Measurements from ENCODE around the gene KLHL26.

The KLHL26 gene

DNA sequence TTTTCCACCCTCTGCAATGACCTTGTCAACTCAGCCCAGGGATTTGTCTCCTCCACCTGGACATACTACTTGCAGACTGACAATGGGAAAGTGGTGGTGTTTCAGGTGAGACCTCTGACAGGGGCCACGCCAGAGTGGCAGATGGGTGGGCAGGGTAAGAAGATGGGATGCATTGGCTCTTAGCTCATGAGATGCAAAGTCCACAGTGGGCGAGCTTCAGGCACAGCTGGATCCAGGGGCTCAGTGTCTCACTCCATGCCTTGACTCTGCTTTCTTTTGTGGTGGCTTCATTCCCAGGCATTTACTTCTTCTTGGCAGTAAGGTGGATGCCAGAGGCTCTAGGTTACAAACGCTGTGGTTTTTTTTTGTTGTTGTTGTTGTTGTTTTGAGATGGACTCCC, 20.8 kb upstream of the KLHL26 start:
- Histone ChIP-seq H3K4me2 (no peak overlapping the region), H4K20me1 (peaks cover 38% of the 10 kb centered on the region), H3K27ac (no peak overlapping the region), H3K9ac (no peak overlapping the region), H3K36me3 (no peaks in the 10 kb centered on the region), H3K4me1 (peaks cover 28% of the 10 kb centered on the region), H3K9me3 (peaks cover 12% of the 10 kb centered on the region), H3K4me3 (no peak overlapping the region), H3K27me3 (peaks cover 60% of the 10 kb centered on the region)
- no peak for TF ChIP-seq Cebpa-rat (IDR thresholded peaks at IDR 0.05)

GRCh38 chr19:18617562-18617961, 19.3 kb upstream of the KLHL26 start:
- Histone ChIP-seq H3K4me1 (peaks cover 27% of the 10 kb centered on the region), H3K4me3 (no peak overlapping the region), H3K4me2 (no peak overlapping the region), H4K20me1 (peaks cover 23% of the 10 kb centered on the region), H3K36me3 (no peaks in the 10 kb centered on the region), H3K27me3 (peaks cover 45% of the 10 kb centered on the region), H3K9me3 (peaks cover 12% of the 10 kb centered on the region), H3K9ac (no peak overlapping the region), H3K27ac (no peak overlapping the region)
- no peak for TF ChIP-seq Cebpa-rat (IDR thresholded peaks at IDR 0.05)

DNA sequence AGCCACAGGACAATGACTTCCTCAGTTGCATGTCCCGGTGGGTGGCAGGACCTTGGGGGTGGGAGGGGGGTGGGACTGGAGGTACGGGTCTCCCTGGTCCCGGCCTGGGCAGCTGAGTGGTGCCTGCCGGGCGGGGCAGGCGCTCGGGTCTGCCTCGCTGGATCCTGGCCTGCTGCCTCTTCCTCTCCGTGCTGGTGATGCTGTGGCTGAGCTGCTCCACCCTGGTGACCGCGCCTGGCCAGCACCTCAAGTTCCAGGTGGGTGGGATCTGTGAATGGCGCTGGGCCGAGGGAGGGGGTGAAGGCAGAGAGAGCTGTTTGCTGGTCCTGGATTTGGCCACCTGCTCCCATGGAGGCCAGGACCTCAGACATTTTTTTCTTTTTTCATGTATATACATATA, 18.6 kb upstream of the KLHL26 start:
- no peak overlapping the region for H3K27ac ChIP-seq
- peaks cover 22% of the 10 kb centered on the region for H3K4me1 ChIP-seq
- H3K36me3 ChIP-seq: no peaks in the 10 kb centered on the region
- H3K4me2 ChIP-seq: no peak overlapping the region
- H3K4me3 ChIP-seq: no peak overlapping the region
- no peak overlapping the region for H3K9ac ChIP-seq
- TF ChIP-seq Cebpa-rat (IDR thresholded peaks at IDR 0.05): no peak
- H3K27me3 ChIP-seq: peaks cover 38% of the 10 kb centered on the region
- H3K9me3 ChIP-seq: peaks cover 12% of the 10 kb centered on the region
- H4K20me1 ChIP-seq: peaks cover 16% of the 10 kb centered on the region

DNA sequence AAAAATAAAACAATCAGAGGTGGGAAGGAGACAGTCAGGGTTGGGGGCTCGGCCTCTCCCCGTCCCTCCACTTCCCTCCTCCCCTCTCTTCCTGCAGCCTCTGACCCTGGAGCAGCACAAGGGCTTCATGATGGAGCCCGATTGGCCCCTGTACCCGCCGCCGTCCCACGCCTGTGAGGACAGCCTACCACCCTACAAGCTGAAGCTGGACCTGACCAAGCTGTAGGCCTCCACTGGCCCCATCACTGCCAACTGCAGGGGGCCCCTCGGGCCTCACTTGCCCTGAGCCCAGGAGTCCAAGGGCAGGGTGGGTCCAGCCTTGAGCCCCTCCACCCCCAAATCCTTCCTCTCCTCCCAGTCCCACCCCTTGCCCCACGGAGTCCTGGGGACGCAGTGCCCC, 16.5 kb upstream of the KLHL26 start:
- no peaks in the 10 kb centered on the region for H4K20me1 ChIP-seq
- H3K4me2 ChIP-seq: peak overlapping the region; percentile 32; the same call in 1 of the 2 replicates
- peaks cover 22% of the 10 kb centered on the region for H3K4me1 ChIP-seq
- H3K9me3 ChIP-seq: peaks cover 12% of the 10 kb centered on the region
- TF ChIP-seq Cebpa-rat (IDR thresholded peaks at IDR 0.05): no peak
- no peak overlapping the region for H3K27ac ChIP-seq
- H3K36me3 ChIP-seq: no peaks in the 10 kb centered on the region
- no peak overlapping the region for H3K4me3 ChIP-seq
- no peak overlapping the region for H3K9ac ChIP-seq
- peaks cover 18% of the 10 kb centered on the region for H3K27me3 ChIP-seq

- Histone ChIP-seq H3K36me3 (no peaks in the 10 kb centered on the region), H3K27ac (no peak overlapping the region), H4K20me1 (no peaks in the 10 kb centered on the region), H3K4me3 (no peak overlapping the region), H3K9me3 (peaks cover 12% of the 10 kb centered on the region), H3K27me3 (peaks cover 12% of the 10 kb centered on the region), H3K4me1 (peaks cover 22% of the 10 kb centered on the region), H3K4me2 (peak overlapping the region; percentile 32), H3K9ac (no peak overlapping the region)
- TF ChIP-seq Cebpa-rat (IDR thresholded peaks at IDR 0.05): no peak
These were observed 15.9 kb upstream of the KLHL26 start for GRCh38 chr19:18620902-18621301.

DNA sequence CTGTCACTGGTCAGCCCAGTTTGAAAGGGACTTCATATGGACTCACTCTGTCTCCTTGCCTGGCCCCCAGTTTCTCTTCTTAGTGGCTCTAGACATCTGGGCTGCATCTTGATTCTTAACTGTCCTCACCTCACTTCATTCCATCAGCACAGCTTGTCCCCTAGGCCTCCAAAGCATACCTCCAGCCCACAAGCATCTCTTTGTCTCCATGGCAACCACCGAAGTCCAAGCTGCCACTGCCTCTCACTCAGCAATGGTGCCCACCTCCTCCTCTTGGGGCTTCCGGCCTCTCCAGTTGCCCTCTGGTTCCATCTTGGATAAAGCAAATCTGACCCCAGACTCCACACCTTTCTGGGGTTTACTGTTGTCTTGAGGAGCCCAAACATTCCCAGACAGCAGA, 9.9 kb upstream of the KLHL26 start:
- no peaks in the 10 kb centered on the region for H3K9me3 ChIP-seq
- H3K27me3 ChIP-seq: no peaks in the 10 kb centered on the region
- H3K36me3 ChIP-seq: no peaks in the 10 kb centered on the region
- no peak overlapping the region for H3K4me2 ChIP-seq
- no peak overlapping the region for H3K4me3 ChIP-seq
- no peak overlapping the region for H3K27ac ChIP-seq
- no peak for TF ChIP-seq Cebpa-rat (IDR thresholded peaks at IDR 0.05)
- no peak overlapping the region for H3K9ac ChIP-seq
- peaks cover 14% of the 10 kb centered on the region; the same call in 1 of the 2 replicates for H3K4me1 ChIP-seq
- no peaks in the 10 kb centered on the region for H4K20me1 ChIP-seq

DNA sequence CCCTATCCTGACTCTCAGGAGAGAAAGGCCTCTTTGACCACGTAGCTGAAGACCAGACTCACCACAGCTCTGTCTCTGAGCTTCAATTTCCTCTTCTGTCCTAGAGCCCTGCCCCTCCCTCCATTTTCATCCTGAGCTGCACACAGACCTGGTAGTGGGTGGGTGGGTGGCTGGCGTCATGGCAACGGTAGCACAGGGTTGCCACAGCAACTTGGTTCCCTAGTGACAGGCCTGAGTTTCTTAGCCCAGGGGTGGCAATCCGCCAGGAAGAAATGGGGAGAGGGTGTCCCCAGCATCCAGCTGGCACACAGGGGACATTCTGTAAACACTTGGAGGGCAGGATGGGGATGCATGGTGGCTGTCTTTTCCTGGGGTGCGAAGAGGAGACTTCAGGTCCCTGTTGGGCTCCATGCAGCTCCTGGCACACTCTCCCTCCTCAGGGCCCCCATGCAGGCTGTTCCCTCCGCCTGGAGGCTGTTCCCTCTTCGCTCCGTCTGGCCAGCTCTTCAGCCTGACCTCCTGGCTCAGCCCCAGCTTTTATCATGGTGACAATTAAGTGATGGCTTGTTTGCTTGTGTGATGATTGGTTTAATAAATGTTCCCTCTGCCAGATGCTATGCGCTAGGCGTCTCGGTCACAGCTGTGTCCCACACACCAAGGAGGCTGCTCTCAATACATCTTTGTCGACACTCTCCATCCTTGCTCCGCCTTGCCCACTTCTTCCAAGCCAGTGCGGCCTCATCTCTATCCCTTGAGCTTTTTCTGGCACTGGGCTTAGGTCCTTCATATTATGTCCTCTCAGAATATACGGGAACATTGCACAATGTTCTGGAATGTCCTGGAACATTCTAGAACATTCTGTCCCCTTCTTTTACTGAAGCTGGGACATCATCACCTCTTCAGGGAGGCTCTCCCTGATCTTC, 7.4 kb upstream of the KLHL26 start:
- Histone ChIP-seq H3K27me3 (no peaks in the 10 kb centered on the region), H3K4me3 (no peak overlapping the region), H3K4me1 (peaks cover 19% of the 10 kb centered on the region), H3K4me2 (no peak overlapping the region), H3K36me3 (no peaks in the 10 kb centered on the region), H3K27ac (no peak overlapping the region), H3K9ac (no peak overlapping the region), H3K9me3 (no peaks in the 10 kb centered on the region), H4K20me1 (no peaks in the 10 kb centered on the region)
- 0 out of 2 replicates have a peak, but pooled peaks have one; percentile 36 for TF ChIP-seq Cebpa-rat (IDR thresholded peaks at IDR 0.05)

- no peaks in the 10 kb centered on the region for H3K27me3 ChIP-seq
- H4K20me1 ChIP-seq: peaks cover 7% of the 10 kb centered on the region
- H3K4me2 ChIP-seq: peak overlapping the region; percentile 49
- no peak overlapping the region for H3K27ac ChIP-seq
- H3K9me3 ChIP-seq: no peaks in the 10 kb centered on the region
- peaks cover 36% of the 10 kb centered on the region for H3K4me1 ChIP-seq
- H3K9ac ChIP-seq: no peak overlapping the region
- TF ChIP-seq Cebpa-rat (IDR thresholded peaks at IDR 0.05): no peak
- no peaks in the 10 kb centered on the region for H3K36me3 ChIP-seq
- H3K4me3 ChIP-seq: no peak overlapping the region
These were observed 3.5 kb upstream of the KLHL26 start for GRCh38 chr19:18633321-18633720.

DNA sequence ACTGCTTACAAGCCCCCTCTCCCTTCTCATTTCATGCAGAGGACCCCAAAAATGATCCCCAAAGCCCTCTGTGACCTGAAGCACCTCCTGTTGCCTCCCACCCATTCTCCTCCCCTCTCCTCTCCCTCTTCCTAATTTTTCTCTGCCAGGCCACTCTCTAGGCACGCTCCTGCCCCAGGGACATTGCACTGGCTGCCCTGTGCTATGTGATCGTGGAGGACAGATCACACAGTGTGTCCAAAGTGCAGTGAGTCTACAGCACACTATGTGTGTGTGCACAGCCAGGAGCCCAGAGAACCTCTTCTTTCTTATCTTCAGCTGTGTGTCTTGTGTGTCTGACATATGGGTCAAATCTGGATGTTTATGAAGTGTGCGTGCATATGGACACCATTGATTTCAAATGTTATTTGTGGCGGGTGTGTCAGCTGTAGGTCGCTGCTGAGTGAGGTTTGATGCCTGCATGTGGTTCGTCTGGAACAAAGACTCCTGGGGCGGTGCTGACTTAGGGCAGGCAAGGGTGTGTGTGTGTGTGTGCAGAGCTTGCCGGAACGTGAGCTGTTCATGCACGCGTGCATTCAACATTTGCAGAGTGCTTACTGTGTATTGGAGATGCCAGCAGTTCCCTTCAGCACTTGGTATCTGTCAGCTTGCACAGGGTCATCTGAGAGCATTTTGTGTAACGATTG, 2.1 kb upstream of the KLHL26 start:
- H3K9ac ChIP-seq: no peak overlapping the region
- no peaks in the 10 kb centered on the region for H3K9me3 ChIP-seq
- peaks cover 17% of the 10 kb centered on the region for H4K20me1 ChIP-seq
- H3K36me3 ChIP-seq: no peaks in the 10 kb centered on the region
- no peak overlapping the region for H3K27ac ChIP-seq
- H3K4me1 ChIP-seq: peaks cover 32% of the 10 kb centered on the region
- H3K4me3 ChIP-seq: no peak overlapping the region
- H3K27me3 ChIP-seq: no peaks in the 10 kb centered on the region
- no peak for TF ChIP-seq Cebpa-rat (IDR thresholded peaks at IDR 0.05)
- no peak overlapping the region for H3K4me2 ChIP-seq

- Histone ChIP-seq H3K27ac (no peak overlapping the region), H4K20me1 (peaks cover 25% of the 10 kb centered on the region), H3K4me1 (peaks cover 32% of the 10 kb centered on the region), H3K36me3 (peaks cover 5% of the 10 kb centered on the region; the same call in 1 of the 2 replicates), H3K9ac (no peak overlapping the region), H3K27me3 (no peaks in the 10 kb centered on the region), H3K4me3 (no peak overlapping the region), H3K4me2 (peak overlapping the region; percentile 34; the same call in 1 of the 2 replicates), H3K9me3 (no peaks in the 10 kb centered on the region)
- no peak for TF ChIP-seq Cebpa-rat (IDR thresholded peaks at IDR 0.05)
These were observed 1.0 kb upstream of the KLHL26 start for GRCh38 chr19:18635831-18636182.
